Head of caudate nucleus (tissue), 42 donors: ENCODE measurements around the gene IFT43.
A peak's percentile ranks its signal among the peaks of the same experiment; 100 is the strongest.

Source experiments
- DNase-seq, 42 donors: peaks; one replicate each; pipeline versions ENCODE4 v3.0.0 to v3.0.0-alpha.2; 2020 to 2021; ENCODE audit warnings: mixed read lengths in 7 of 42
- intact Hi-C: fragments of 100-400 bp; cut with DNase I; formaldehyde crosslinking; loops from one replicate; pipeline ENCODE4 v1.15.0; 2022

Gene IFT43

DNA sequence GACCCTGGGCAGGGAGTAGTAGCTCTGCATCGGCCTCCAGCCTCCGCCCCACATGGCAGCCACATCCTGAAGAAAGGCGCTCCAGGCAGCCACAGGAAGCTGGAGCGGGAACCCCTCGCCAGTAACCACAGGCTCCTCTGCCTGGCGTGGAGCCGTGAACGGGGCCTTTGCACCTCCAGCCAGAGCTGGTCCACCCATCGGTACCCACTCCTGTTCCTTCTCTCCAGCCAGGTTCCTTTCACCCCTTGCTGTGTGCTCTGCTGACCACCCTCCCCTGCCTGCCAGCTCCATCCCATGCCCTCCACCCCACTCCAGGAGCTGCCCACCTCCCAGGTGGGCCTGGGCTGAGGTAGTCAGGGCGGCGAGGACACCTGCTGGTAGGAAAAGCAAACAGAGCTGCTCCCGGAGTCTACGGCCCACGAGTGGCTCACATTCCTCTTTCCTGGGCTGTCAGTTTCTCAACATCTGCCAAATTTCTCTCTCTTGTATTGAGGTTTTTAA is 6.4 kb upstream of the IFT43 start:
- intact Hi-C loops = no loop called here
- DNase-seq = peak in 38 of 42 donors; percentile 26 to 81 (median 56)

DNA sequence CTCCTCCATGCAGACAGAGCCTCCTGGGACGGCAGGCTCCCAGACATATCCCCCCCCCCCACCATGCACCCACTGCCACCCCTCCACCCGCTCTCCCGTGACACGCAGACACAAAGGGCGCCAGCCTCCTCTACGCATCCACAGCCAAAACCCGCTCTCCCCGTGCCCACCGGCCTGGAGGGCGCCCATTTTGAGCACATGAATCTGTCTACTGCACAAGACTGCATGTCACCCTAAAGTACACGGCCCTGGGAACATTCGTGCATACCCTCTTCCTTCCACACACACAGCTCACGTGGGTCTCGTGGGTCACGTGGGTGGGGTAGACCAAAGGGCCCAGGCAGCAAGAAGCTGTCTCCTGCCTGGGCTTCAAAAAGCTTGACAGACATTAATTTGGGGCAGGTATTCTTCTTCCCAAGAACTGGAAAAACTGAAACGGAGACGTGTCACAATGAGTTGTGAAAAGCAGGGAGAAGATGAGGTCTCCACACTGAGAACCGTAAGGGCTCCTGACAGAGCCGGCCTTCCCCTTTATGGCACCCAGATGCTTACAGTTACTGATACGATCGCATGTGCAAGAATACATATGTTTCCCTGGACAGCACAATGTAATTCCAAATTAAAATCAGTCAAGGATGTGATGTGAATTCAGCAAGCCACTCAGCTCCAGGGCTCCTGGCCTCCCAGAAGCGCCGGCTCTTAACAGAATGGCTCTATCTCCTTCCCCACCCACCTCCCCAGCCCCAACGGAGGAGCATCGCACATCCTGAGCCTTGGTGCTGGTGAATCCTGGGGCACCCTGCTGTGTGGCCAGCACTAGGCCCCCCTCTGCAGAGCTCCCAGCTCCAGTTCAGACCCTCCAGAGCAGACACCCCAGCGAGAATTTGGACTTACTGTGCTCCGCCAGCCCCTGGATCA is 5.7 kb upstream of the IFT43 start:
- intact Hi-C loops = loop anchor here (5.0 kb wide), 1 partner anchor 183 kb away; no protein-coding TSS in a partner anchor
- peak in 41 of 42 donors; percentile 33 to 89 (median 71) for DNase-seq

DNA sequence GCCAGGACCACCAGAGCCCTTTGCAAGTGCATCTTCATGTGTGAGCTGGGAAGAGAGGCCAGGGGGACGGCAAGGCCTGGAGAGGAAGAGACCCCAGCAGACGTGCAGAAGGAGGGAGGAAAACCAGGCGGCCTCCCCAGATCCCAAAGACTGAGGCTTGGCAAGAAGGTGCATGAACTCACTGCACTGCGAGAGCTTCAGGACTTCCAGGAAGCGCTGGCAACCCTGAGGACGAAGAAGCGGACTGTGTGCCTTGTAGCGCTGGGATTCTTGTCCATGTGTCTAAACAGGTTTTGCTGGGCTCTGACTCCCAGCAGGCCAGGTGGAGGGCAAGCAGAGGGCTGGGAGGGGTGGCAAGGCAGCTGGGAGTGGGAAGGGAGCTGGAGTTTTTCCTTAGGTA is 4.7 kb upstream of the IFT43 start:
- intact Hi-C loops = loop anchor here (5.0 kb wide), 1 partner anchor 184 kb away; no protein-coding TSS in a partner anchor
- DNase-seq = peak in 7 of 42 donors; percentile 11 to 54 (median 40)

DNA sequence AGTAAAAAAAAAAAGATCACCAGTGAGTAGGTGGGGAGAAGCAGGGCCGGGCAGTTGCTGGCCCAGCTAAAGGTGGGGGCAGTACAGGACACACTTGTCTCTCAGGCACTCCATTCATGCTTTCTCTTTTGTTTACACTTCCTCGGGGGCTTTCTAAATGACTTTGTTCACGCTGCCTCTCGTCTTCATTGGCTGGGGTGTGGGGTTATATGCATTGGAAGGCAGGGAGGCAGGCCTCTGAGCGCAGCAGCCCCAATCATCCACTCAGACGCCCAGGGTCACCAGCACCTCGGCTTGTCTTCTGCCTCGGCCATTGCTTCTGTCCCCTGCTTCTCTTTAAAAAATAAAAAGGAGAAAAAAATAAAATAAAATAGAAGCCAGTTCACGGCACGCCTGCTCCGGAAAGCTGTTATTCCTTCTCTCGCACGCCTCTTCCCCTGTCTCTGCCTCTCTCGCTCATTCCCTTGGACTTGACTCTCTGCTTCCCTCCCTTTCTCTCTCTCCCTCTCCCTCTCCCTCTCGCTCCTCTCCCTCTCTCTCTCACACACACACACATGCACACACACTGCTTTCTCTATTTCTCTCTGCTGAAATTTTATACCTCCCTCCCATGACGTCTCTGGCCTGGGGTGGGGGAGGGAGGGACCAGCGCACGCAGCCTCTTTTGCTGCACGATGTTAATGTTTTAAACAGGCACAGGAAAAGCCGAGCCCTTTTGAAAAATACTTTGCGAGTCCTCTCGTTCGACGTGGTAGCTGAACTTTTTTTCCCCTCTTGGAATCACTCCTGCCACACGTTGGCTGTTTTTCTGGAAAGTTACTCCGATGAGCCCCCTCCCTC is 3.9 kb upstream of the IFT43 start, which contains the start of gene TGFB3:
TSS of gene TGFB3 (minus strand) at position 570 of the 840 bp plus-strand sequence. CDS start 1,102 bp downstream, outside the sequence.
- peak in 40 of 42 donors; percentile 15 to 85 (median 61) for DNase-seq
- intact Hi-C loops = loop anchor here (2.0 to 5.0 kb wide), 3 partner anchors 75 to 271 kb away; no protein-coding TSS in a partner anchor

DNA sequence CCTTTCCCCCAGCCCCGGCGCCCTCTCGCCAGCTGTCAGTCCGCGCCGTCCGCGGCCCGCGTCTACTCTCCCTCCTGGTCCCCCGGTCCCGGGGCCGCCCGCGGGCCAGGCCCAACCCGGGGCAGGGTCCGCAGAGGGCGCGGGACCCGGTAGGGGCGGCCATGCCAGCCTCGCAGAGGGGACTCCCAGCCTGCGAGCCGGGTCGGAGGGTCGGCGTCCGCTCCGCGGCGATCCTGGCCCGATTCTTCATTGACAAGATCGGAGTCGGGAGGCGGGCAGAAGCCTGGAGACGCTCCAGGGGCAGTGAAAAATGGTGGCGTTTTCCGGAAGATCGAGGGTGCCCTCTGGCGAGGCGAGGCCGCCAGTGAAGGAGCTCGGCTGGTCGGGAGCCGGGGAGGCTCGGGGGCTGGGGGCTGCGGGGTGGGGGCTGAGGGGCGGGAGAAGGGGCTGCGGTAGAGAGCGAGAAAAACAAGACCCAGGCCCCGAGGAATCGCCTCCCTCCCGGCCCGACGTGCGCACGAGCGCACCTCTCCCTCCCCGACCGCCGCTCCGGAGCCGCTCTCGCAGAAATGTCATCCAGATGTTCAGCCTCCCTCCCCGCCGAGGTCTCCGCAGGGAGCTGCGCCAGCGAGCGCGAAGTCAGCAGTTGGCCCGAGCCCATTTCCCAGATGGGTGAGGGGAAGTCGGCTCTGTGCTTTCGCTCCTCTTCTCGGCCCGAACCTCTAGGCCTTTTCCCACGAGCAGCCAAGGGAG is 3.1 kb upstream of the IFT43 start:
- DNase-seq = peak; percentile 71 to 96 (median 90)
- intact Hi-C loops = loop anchor here (2.0 to 5.0 kb wide), 3 partner anchors 76 to 272 kb away; no protein-coding TSS in a partner anchor

DNA sequence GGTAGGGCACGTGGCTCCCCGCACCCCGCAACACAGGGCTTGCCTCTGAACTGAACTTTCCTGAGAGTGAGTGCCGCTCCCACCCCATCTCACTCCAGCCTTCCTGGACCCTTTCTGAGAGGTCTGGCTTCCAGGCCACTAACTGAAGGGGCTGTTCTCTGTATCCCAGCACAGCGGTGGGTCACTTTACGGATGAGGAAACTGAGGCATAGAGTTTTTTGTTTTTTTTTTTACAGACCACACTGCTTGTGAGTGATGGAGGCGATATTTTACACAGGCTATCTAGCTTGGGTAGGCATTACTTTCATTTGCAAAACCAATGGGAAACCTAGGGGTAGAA is 2.6 kb upstream of the IFT43 start:
- intact Hi-C loops = loop anchor here (2.0 to 5.0 kb wide), 3 partner anchors 76 to 272 kb away; no protein-coding TSS in a partner anchor
- DNase-seq = no peak

DNA sequence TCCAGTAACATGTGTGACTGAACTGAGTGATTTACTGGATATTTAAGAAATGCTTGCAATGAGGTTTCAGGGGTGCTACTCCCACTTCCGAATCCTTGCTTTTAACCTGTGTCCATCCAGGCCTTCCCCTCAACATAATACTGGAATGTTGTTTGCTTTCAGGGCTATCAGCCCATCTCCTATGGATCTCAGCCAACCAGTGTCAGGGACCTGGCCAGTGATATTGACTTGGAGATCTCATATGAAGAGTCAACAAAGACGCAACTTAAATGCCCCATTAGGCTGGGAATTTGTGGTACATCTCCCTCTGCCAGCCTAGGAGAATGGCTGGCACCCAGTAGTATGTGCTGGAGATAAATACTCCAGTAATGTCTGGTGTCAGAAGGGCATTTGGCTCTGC is 889 bp upstream of the IFT43 start:
- no peak for DNase-seq
- intact Hi-C loops = loop anchor here (5.0 kb wide), 1 partner anchor 187 kb away; no protein-coding TSS in a partner anchor

DNA sequence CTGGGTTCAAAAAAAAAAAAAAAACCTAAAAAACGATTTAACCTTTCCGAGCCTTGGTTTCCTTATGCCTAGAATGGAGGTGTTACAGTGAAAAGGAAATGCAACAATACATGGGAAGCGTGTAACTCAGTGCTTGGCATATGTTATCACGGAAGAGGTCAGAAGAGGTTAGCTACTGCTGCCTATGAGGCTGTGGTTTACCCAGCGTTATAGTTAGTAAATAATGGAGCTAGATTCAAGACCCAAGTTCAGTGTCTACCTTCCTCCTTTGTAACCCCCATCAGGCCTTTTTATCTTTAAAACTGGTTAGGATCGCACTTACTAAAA is 839 bp downstream of the IFT43 start:
- intact Hi-C loops = no loop called here
- DNase-seq = no peak

DNA sequence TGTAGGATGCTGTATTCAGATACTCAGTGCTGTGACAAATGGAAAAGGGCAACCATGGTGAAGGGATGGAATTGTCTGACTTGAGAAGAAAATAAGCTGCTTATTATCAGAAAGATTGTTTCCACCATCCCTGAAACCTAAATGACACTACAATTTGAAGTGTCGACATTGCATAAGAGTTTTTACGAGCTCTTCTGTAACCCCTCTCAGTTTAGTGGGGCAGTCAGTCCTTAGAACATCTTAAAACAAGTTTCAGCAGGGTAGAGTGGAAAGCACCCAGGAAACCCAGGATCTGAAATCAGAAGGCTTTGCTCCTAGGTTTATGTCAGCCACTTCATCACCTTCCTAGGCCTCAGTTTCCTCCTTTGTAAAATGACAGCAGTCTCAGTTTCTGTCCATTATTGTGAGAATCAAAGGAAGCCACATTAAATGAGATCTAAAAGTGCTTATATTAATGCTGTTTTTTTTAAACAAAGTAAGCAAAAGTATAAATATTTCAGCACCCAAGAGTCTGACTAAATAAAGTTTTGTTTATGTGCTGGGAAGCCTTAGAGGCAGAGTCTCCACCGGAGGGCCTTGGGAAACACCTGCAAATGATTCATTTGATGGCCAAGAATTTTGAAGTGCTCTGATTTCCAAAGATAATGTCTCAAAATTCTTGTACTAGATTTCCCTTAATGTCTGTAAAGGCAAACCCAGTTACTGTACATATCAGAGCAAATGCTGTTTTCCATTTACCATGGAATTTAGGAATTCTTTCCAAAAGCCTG is 1.8 kb downstream of the IFT43 start:
- DNase-seq = no peak
- intact Hi-C loops = no loop called here

DNA sequence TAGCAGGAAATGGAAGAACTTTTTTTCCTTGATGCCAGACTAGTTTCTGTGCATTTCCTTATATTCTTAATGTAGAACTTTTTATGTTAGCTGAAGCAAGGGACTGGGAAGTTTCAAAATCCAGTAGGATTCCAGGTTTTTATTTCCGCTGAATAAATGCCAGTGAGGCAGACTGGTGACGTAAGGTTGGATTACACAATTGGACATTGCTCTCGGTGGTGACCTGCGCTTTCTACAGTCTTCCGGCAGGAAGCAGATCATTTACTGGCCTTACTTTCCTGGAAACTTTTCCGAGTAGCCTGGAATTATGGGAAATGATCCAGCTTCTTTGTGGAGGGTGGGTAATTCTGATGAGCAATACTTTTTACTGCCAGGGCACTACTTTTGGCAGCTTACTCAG is 3.6 kb downstream of the IFT43 start:
- DNase-seq = peak in 1 of 42 donors; percentile 47
- intact Hi-C loops = no loop called here

DNA sequence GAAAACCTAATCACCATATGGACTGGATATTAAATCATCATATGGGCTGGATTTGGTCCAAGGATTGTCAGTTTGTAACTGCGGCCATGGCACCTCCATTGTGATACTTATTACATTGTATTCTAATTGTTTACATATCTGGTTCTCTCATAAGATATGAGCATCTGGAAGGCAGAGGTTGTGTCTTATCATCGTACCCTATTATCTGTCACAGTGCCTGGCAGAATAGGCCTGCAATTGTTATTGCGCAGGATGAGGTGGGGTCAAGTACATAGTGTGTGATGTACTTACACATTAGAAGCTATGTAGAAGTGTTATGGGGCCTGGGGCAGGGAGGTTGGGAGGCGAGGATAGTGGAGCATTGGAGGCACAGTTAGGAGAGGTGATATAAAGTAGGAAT is 4.7 kb downstream of the IFT43 start:
- DNase-seq = no peak
- intact Hi-C loops = no loop called here

DNA sequence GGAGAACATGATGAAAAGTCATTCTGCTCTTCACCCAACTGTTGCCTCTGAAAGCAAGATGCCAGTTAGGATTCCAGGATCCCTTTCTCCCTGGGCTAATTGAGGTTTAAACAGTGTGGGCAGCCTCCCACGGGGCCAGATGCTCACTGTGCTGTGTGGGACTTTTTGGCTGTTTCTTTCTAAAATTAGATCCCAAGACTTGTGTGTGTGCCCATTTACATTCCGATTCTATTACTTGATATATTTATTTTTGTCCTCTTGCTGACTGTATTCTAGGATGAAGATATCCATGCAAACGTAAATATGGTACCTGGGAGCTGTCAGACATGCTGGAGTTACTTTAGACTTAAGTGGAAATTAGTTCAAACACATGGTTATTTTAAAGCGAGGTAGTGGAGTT is 6.2 kb downstream of the IFT43 start:
- DNase-seq = no peak
- intact Hi-C loops = no loop called here

DNA sequence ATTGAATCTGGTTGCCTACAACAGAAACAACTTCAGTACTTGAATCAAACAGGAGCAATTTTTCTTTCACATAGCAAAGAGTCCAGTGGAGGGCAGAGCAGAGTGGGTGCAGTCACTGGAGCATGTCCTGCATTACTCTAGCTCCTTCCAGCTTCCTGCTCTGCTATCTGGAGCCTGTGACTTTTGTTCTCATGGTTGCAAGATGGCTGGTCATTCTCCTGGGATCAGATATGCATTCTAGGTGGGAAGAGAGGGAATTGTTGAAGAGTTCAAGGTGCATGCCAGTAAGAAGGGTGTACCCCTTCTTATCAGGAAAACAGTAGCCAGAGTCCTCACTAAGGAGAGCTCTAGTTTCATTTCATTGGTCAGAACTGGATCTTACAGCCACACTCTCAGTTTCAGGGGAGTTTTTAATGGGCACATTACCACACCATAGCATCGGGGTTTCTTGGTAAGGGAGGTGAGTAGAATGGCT is 8.0 kb downstream of the IFT43 start:
- no peak for DNase-seq
- intact Hi-C loops = no loop called here

DNA sequence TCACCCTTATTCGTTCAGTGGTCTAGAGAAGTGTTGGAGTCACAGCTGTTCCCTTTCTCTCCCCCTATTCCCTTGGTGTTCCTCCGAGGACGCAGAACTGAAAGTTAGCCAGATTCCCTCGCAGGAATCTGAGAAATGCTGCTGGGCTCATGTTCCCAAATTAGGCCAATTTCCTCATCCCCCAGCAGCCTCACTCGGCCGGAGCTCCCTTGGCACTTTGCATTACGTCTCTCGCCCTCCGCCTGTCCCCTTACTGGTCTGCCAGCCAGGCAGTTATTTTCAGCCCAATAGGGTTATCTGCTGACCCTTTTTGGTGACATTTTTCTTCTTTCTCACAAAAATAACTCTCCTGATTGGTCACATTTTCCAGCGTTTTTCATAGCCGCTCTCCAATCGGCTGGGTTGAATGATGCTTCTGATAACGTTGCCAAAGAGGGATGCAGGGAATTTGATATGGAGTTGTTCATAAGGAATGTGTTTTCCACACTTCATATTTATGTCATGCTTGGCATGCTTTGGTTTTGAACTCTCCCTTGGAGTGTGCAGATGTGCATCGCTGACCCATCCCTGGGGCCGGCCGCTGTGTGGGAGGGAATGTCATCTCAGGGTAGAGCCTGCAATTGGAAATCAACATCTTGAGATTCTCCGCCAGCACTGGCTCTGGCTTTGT is 9.9 kb downstream of the IFT43 start:
- intact Hi-C loops = no loop called here
- peak in 2 of 42 donors; percentile 12 to 55 for DNase-seq

DNA sequence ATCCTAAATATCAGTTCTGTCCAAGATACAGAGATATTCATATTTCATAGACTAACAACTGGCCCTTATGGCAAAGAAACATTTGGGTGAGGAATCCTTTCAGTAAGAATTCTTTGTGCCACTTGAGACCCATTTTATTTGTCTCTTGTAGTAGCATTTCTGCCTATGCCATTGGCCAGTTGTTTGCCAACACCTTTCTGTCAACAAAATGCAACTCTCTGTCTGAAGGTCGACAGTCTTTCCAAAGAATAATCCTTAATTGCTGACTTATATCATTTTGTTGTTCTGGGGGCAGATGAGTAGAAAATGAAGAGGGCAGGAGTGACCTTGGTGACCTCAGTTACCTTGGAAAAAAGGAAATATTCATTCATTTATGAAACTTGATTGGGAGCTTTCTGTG is 10.9 kb downstream of the IFT43 start:
- intact Hi-C loops = no loop called here

DNA sequence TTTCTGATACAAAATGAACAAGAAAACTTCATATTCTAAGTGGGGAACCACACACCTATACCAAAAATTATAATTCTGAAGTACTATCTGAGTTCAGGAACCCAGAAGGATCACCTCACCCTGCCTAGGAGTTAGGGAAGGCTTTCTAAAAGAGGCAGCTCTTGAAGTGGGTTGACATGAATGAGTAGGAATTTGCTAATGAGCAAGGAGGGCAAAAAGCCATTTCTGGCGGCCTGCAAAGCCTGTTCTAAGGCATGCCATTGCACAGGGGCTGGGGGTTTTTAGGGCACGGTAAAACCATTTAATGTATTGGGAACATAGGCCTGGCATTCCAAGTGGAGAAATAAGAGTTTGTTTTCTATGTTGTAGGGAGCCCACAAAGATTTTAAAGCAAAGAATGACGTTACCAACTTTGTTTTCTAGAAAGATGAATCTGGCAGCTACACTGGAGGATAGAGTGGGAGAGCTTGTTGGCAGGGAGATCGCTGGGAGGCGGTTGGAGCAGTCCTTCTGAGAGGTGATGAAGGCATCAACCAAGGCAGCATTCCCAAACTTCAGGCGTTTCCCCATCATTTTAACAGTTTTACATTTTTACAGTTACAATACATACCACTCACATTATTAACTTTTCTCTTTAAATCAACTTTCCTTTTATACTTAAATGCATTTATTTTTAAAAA is 14.1 kb downstream of the IFT43 start:
- intact Hi-C loops = no loop called here
- DNase-seq = peak in 31 of 42 donors; percentile 18 to 90 (median 57)

More for the DNA sequence above, 10.9 kb downstream of the IFT43 start:
- no peak for DNase-seq

DNA sequence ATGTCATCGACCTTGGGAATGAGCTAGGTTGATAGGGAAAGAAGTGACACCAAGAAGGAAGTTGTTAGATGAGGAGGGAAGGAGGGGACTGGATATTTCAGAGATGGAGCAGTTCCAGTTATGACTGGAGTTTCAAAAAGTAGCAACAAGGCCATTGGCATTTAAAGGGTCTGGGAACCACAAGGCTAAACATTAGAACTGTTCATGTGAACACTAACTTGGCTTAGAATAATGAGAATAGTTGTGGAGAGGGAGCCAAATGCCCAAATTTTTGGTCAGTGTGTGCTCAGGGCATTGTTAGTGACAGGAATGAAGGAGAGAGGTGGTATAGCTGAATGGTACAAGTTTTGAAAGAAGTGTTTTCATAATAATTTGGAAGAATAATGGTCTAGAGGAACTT is 16.8 kb downstream of the IFT43 start:
- no peak for DNase-seq
- intact Hi-C loops = no loop called here
